Naive thymus-derived CD4-positive, alpha-beta T cell (primary cell): ENCODE measurements around the gene SGCB. TPM values are rescaled to one million over a fixed set of nuclear protein-coding genes. Genes with fewer than 3 reads are reported as not detected.

Source experiments
- ATAC-seq: fragments of 150-1000 bp; cut with Tn5 transposase; 2 replicates; pipeline ENCODE4 v1.10.0; 2021; ENCODE audit warnings: mild to moderate bottlenecking, moderate library complexity
- CTCF ChIA-PET: fragments of 350-600 bp; sonication (Branson Sonifier 250); formaldehyde crosslinking; loops from one replicate; lab custom pipeline; 2021; ENCODE audit warnings: antibody characterized with exemption; lab: Charles Lee
- POLR2A ChIA-PET: fragments of 350-600 bp; sonication (Branson Sonifier 250); formaldehyde crosslinking; loops from one replicate; lab custom pipeline; 2021; ENCODE audit warnings: antibody characterized with exemption, inconsistent platforms; lab: Charles Lee
- DNase-seq, 9 donors: peaks; one replicate each; pipeline versions ENCODE4 v3.0.0 to v3.0.0-alpha.2; 2020 to 2022; ENCODE audit warnings: mixed read lengths in 1 of 9
- H3K27ac ChIP-seq: one replicate; pipeline ENCODE4 v1.7.0; 2013; ENCODE audit warnings: mild to moderate bottlenecking, low read depth, low read length, moderate library complexity
- H3K27me3 ChIP-seq, 2 donors: one replicate each; pipeline ENCODE4 v1.7.0; 2013; ENCODE audit warnings: low read length in 2 of 2, mild to moderate bottlenecking in 2 of 2, moderate library complexity in 2 of 2; ENCODE audit not compliant: control insufficient read depth in 2 of 2, insufficient read depth in 2 of 2
- H3K36me3 ChIP-seq, 3 experiments: 1 replicate in 2 of 3; 2 replicates in 1 of 3; pipeline ENCODE4 v1.7.0; 2013; ENCODE audit warnings: low read length in 3 of 3, mild to moderate bottlenecking in 3 of 3, moderate library complexity in 1 of 3; ENCODE audit not compliant: insufficient read depth in 3 of 3, control insufficient read depth in 2 of 3
- H3K4me1 ChIP-seq, 2 donors: one replicate each; pipeline ENCODE4 v1.7.0; 2013; ENCODE audit warnings: low read length in 2 of 2, mild to moderate bottlenecking in 2 of 2, moderate library complexity in 1 of 2; ENCODE audit not compliant: control insufficient read depth in 2 of 2, insufficient read depth in 2 of 2
- H3K4me3 ChIP-seq: 2 replicates; pipeline ENCODE4 v1.7.0; 2013; ENCODE audit warnings: mild to moderate bottlenecking, low read length
- H3K9me3 ChIP-seq, 3 experiments: 1 replicate in 2 of 3; 2 replicates in 1 of 3; pipeline ENCODE4 v1.7.0; 2013; ENCODE audit warnings: low read length in 3 of 3; ENCODE audit not compliant: control insufficient read depth in 2 of 3
- H3K27ac Mint-ChIP-seq, 9 donors: one replicate each; pipeline ENCODE4 v1.8.0; 2020 to 2022; ENCODE audit warnings: mixed read lengths in 9 of 9, mild to moderate bottlenecking in 8 of 9, moderate library complexity in 5 of 9, inconsistent platforms in 2 of 9
- H3K27me3 Mint-ChIP-seq, 5 donors: one replicate each; pipeline ENCODE4 v1.8.0; 2021 to 2022; ENCODE audit warnings: mixed read lengths in 5 of 5, mild to moderate bottlenecking in 1 of 5
- H3K36me3 Mint-ChIP-seq, 5 donors: one replicate each; pipeline ENCODE4 v1.8.0; 2020 to 2022; ENCODE audit warnings: mixed read lengths in 5 of 5, mild to moderate bottlenecking in 3 of 5, inconsistent platforms in 1 of 5
- H3K4me1 Mint-ChIP-seq, 7 donors: one replicate each; pipeline ENCODE4 v1.8.0; 2020 to 2022; ENCODE audit warnings: mixed read lengths in 7 of 7, mild to moderate bottlenecking in 3 of 7, inconsistent platforms in 1 of 7
- H3K4me3 Mint-ChIP-seq, 10 donors: one replicate each; pipeline ENCODE4 v1.8.0; 2020 to 2022; ENCODE audit warnings: mild to moderate bottlenecking in 10 of 10, mixed read lengths in 10 of 10, moderate library complexity in 6 of 10, inconsistent platforms in 2 of 10
- H3K9me3 Mint-ChIP-seq, 11 donors: one replicate each; pipeline ENCODE4 v1.8.0; 2020 to 2022; ENCODE audit warnings: mixed read lengths in 11 of 11, mild to moderate bottlenecking in 4 of 11, inconsistent platforms in 1 of 11, moderate library complexity in 1 of 11
- intact Hi-C, 2 donors: fragments of 100-400 bp; cut with micrococcal nuclease; formaldehyde crosslinking; loops; one replicate each; pipeline ENCODE4 v1.15.1; 2023
- polyA plus RNA-seq, 2 donors: library from polyadenylated mRNA; unstranded; fragments of 300-500 nt; fragmentation: Illumina TruSeq; gene quantifications; one replicate each; pipeline ENCODE4 v1.2.3, GENCODE V29; 2021
- total RNA-seq, 6 experiments: library from RNA in 5 of 6; stranded (reverse) in 5 of 6; gene quantifications; 1 replicate in 5 of 6; 2 replicates in 1 of 6; pipeline ENCODE4 v1.2.3 and lab custom pipeline; 2021 to 2026

Gene SGCB
- total and polyA plus RNA-seq, 7 experiments from 2014 or later = 3.6 to 11.6 (median 4.5) TPM

DNA sequence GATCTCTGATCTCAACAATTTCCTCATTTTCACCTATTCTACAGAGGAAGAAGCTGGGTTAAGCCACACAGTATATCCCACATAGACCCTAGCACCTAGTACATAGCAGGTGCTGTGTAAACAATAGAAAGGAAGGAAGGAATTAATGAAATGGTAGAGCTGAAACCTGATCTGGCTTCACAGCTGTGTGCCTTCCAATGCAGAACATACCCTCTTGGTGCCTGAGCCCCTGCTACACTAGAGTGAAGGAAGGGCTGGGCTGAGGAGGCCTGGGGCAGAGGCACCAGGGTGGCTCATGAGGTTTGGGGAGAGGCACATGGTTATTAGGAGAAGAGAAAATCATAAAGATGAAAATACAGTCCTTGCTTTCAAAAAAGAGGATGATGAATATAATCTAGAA lies 39.3 kb downstream of the SGCB start:
- Mint-ChIP-seq H3K27ac (no peak overlapping the region), H3K9me3 (no peaks in the 10 kb centered on the region), H3K4me3 (no peak overlapping the region), H3K27me3 (peaks cover 0 to 11% (median 5%) of the 10 kb centered on the region in 5 donors), H3K4me1 (no peaks in the 10 kb centered on the region), H3K36me3 (no peaks in the 10 kb centered on the region)
- ChIA-PET CTCF (no interaction called here), POLR2A (no interaction called here)
- no peak overlapping the region for H3K27ac ChIP-seq
- no peaks in the 10 kb centered on the region for H3K27me3 ChIP-seq
- no peaks in the 10 kb centered on the region for H3K9me3 ChIP-seq
- H3K4me1 ChIP-seq = no peaks in the 10 kb centered on the region
- H3K36me3 ChIP-seq = no peaks in the 10 kb centered on the region
- intact Hi-C loops = no loop called here
- DNase-seq (no peak), ATAC-seq (no peak)
- H3K4me3 ChIP-seq = no peak overlapping the region

DNA sequence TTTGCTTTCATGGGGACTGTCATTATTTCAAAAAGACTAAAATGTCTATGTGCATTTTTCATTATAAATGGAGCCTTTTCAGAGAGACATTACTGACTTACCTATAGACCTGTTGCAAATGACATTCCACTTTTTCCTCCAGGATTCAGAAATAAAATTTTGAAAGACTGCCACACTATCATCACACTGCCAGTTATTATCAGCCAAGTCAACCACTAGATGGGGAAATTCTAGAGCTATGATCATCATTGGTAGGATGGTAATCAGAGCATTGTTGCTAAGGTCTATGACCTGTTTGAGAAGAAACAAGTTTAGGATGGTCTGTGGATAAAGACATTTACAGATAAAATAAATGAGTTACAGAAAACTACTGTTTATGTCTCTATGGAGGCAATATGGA lies 40.5 kb downstream of the SGCB start:
- Mint-ChIP-seq H3K36me3 (no peaks in the 10 kb centered on the region), H3K27ac (no peak overlapping the region), H3K27me3 (peaks cover 0 to 12% (median 5%) of the 10 kb centered on the region in 5 donors), H3K4me1 (no peaks in the 10 kb centered on the region), H3K9me3 (no peaks in the 10 kb centered on the region), H3K4me3 (no peak overlapping the region)
- ChIA-PET CTCF (no interaction called here), POLR2A (no interaction called here)
- Histone ChIP-seq H3K27me3 (no peaks in the 10 kb centered on the region), H3K27ac (no peak overlapping the region), H3K36me3 (no peaks in the 10 kb centered on the region), H3K9me3 (no peaks in the 10 kb centered on the region), H3K4me1 (no peaks in the 10 kb centered on the region), H3K4me3 (no peak overlapping the region)
- no peak for DNase-seq
- intact Hi-C loops = no loop called here
- ATAC-seq = no peak

DNA sequence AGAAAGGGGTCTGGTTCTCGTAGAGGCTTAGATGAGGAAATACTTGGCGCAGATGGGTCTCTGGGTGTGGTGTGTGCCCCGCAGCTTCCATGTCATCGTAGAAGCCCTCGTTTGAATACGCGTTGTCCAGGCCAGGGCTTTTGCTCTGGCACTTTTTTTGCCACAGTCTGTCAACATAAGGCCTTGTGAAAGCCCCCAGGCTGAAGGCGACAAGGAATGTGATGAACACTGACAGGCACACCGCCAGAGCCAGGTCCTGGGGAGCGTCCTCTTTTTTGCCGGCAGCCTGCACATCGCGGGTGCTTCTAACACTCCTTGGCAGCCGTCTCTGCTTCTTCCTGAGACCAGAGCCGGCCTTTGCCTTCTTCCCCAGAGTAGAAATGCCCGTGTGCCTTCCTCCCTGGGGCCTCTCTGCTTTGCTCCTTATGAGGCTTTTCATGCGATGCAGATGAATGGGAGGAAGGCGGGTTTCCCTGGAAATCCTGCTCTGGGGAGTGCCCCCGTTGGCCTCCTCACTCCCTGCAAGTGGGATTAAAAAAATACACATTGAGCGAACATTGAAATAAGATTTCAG lies 42.4 kb downstream of the SGCB start:
- intact Hi-C loops = no loop called here
- Histone ChIP-seq H3K27me3 (no peaks in the 10 kb centered on the region), H3K4me3 (no peak overlapping the region), H3K9me3 (no peaks in the 10 kb centered on the region), H3K27ac (no peak overlapping the region), H3K36me3 (no peaks in the 10 kb centered on the region), H3K4me1 (no peaks in the 10 kb centered on the region)
- peaks cover 0 to 28% (median 19%) of the 10 kb centered on the region in 5 donors for H3K27me3 Mint-ChIP-seq
- DNase-seq (no peak), ATAC-seq (no peak)
- H3K36me3 Mint-ChIP-seq = peaks cover 0 to 4% (median 0%) of the 10 kb centered on the region in 5 donors
- H3K27ac Mint-ChIP-seq = no peak overlapping the region
- H3K4me1 Mint-ChIP-seq = no peaks in the 10 kb centered on the region
- POLR2A ChIA-PET = no interaction called here
- CTCF ChIA-PET = no interaction called here
- H3K4me3 Mint-ChIP-seq = no peak overlapping the region
- H3K9me3 Mint-ChIP-seq = peaks cover 0 to 6% (median 1%) of the 10 kb centered on the region in 11 donors

Other genes with a start within 250 kb of the SGCB start
- gene DCUN1D4, start 195.1 kb downstream of the SGCB start, total RNA-seq = 10 to 100 TPM; 31.3 to 60.7 (median 35.3) TPM
- gene DCUN1D4, start 195.1 kb downstream of the SGCB start, polyA plus RNA-seq = 10 to 100 TPM; 15.4 to 15.5 TPM
- under 1 TPM; 0.11 to 0.27 (median 0.17) TPM for gene LRRC66, start 17.9 kb downstream of the SGCB start, total RNA-seq
- under 1 TPM in 1 of 2 donors, not detected in 1; 0.23 TPM for gene LRRC66, start 17.9 kb downstream of the SGCB start, polyA plus RNA-seq
- gene SPATA18, start 13.0 kb upstream of the SGCB start, total RNA-seq = under 1 TPM in 1 of 5 experiments, not detected in 4; 0.34 TPM
- gene SPATA18, start 13.0 kb upstream of the SGCB start, polyA plus RNA-seq = not detected